Measurements from ENCODE around the gene MRPL3.
"Not testable (repeated sequence)": the region's sequence is repeated elsewhere in the genome, so short reads cannot be mapped to it uniquely, and the experiment has no call there.

DNA sequence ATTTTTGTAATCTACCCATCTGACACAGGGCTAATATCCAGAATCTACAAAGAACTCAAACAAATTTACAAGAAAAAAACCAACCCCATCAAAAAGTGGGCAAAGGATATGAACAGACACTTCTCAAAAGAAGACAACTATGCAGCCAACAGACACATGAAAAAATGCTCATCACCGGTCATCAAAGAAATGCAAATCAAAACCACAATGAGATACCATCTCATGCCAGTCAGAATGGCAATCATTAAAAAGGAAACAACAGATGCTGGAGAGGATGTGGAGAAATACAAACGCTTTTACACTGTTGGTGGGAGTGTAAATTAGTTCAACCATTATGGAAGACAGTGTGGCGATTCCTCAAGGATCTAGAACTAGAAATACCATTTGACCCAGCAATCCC, 16.2 kb downstream of the MRPL3 start:
- TF ChIP-seq NFIC (IDR thresholded peaks at IDR 0.05; ENCODE audit: low read depth, low read length); TAF1 (IDR thresholded peaks at IDR 0.05; ENCODE audit: borderline replicate concordance, low read depth, low read length); DPF2 (IDR thresholded peaks at IDR 0.05); EGR1 (IDR thresholded peaks at IDR 0.05; ENCODE audit: borderline replicate concordance in 1 of 2, low read depth in 2 of 2, low read length in 2 of 2): not testable (repeated sequence)
- TF ChIP-seq, protein P1, sequence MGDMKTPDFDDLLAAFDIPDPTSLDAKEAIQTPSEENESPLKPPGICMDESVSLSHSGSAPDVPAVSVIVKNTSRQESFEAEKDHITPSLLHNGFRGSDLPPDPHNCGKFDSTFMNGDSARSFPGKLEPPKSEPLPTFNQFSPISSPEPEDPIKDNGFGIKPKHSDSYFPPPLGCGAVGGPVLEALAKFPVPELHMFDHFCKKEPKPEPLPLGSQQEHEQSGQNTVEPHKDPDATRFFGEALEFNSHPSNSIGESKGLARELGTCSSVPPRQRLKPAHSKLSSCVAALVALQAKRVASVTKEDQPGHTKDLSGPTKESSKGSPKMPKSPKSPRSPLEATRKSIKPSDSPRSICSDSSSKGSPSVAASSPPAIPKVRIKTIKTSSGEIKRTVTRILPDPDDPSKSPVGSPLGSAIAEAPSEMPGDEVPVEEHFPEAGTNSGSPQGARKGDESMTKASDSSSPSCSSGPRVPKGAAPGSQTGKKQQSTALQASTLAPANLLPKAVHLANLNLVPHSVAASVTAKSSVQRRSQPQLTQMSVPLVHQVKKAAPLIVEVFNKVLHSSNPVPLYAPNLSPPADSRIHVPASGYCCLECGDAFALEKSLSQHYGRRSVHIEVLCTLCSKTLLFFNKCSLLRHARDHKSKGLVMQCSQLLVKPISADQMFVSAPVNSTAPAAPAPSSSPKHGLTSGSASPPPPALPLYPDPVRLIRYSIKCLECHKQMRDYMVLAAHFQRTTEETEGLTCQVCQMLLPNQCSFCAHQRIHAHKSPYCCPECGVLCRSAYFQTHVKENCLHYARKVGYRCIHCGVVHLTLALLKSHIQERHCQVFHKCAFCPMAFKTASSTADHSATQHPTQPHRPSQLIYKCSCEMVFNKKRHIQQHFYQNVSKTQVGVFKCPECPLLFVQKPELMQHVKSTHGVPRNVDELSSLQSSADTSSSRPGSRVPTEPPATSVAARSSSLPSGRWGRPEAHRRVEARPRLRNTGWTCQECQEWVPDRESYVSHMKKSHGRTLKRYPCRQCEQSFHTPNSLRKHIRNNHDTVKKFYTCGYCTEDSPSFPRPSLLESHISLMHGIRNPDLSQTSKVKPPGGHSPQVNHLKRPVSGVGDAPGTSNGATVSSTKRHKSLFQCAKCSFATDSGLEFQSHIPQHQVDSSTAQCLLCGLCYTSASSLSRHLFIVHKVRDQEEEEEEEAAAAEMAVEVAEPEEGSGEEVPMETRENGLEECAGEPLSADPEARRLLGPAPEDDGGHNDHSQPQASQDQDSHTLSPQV (IDR thresholded peaks at IDR 0.05): not testable (repeated sequence)
- TF ChIP-seq, protein P2, sequence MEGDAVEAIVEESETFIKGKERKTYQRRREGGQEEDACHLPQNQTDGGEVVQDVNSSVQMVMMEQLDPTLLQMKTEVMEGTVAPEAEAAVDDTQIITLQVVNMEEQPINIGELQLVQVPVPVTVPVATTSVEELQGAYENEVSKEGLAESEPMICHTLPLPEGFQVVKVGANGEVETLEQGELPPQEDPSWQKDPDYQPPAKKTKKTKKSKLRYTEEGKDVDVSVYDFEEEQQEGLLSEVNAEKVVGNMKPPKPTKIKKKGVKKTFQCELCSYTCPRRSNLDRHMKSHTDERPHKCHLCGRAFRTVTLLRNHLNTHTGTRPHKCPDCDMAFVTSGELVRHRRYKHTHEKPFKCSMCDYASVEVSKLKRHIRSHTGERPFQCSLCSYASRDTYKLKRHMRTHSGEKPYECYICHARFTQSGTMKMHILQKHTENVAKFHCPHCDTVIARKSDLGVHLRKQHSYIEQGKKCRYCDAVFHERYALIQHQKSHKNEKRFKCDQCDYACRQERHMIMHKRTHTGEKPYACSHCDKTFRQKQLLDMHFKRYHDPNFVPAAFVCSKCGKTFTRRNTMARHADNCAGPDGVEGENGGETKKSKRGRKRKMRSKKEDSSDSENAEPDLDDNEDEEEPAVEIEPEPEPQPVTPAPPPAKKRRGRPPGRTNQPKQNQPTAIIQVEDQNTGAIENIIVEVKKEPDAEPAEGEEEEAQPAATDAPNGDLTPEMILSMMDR (IDR thresholded peaks at IDR 0.05 in 2 of 3, conservative IDR thresholded peaks at IDR 0.05 in 1 of 3; ENCODE audit: control insufficient read depth in 2 of 3, extremely low read depth in 1 of 3, insufficient read depth in 1 of 3, low read depth in 3 of 3, low read length in 3 of 3): not testable (repeated sequence)

All from GM12878 (cell line).